GM10248 (cell line): Measurements from ENCODE around the gene MME.

Experiments
- CTCF ChIA-PET: fragments of 300-600 bp; sonication (Branson Sonifier 250); formaldehyde crosslinking; extraction: SDS; loops from one replicate; lab custom pipeline; 2021; ENCODE audit warnings: antibody characterized with exemption; lab: Yijun Ruan, JAX
- POLR2A ChIA-PET: fragments of 350-650 bp; sonication (Branson Sonifier 250); formaldehyde crosslinking; extraction: SDS; loops from one replicate; lab custom pipeline; 2020; ENCODE audit warnings: antibody characterized with exemption; lab: Yijun Ruan, JAX
- DNase-seq: peaks from one replicate; pipeline ENCODE4 v3.0.0; 2012; ENCODE audit errors: extremely low spot score
- TF ChIP-seq, protein P1 (sequence below): IDR thresholded peaks from 2 replicates; pipeline ENCODE4 v1.5.1; 2012; ENCODE audit warnings: mild to moderate bottlenecking, low read depth; ENCODE audit errors: extremely low read depth, missing control alignments, control extremely low read depth

MME gene

DNA sequence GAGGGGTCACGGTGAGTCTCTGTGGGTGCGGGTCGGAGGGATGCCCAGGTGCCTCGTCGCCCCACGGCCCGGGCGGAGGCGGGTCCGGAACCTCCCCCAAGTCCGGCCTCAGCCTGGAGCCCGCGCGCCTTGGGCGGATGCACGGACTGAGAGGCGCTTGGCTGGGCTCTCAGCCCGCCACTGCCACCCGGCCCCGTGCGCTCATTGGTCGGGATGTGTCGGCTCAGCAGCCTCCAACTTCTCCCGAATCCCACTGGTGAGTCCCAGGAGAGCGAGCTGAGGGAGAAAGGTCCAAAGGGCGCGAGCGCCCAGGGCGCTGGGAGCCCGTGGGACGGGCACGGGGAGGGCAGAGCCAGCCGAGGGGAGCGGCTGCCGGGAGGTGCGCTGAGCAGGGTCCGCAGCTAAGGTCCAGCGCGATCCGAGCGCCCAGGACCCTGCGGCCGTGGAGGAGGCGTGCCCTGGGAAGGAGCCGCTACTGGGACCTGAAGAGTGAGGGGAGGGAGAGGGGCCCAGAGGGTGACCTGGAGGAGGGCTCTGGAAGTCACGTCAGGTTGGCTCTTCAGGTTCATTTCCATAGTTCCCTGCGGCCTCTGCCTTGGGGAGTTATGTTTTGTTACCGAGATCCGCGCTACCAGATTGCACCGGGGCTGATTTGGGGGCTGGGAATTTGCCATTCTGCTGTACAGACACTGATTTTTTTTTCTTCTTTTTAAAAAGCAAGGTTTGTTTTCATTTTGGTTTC, at the start of gene MME:
MME (plus strand) TSS at position 574 of the 742 bp plus-strand sequence. CDS start 3,849 bp downstream, outside the sequence.
- DNase-seq = peak; percentile 11
- ChIA-PET CTCF (no interaction called here), POLR2A (no interaction called here)
- TF ChIP-seq, protein P1, sequence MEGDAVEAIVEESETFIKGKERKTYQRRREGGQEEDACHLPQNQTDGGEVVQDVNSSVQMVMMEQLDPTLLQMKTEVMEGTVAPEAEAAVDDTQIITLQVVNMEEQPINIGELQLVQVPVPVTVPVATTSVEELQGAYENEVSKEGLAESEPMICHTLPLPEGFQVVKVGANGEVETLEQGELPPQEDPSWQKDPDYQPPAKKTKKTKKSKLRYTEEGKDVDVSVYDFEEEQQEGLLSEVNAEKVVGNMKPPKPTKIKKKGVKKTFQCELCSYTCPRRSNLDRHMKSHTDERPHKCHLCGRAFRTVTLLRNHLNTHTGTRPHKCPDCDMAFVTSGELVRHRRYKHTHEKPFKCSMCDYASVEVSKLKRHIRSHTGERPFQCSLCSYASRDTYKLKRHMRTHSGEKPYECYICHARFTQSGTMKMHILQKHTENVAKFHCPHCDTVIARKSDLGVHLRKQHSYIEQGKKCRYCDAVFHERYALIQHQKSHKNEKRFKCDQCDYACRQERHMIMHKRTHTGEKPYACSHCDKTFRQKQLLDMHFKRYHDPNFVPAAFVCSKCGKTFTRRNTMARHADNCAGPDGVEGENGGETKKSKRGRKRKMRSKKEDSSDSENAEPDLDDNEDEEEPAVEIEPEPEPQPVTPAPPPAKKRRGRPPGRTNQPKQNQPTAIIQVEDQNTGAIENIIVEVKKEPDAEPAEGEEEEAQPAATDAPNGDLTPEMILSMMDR = no peak

DNA sequence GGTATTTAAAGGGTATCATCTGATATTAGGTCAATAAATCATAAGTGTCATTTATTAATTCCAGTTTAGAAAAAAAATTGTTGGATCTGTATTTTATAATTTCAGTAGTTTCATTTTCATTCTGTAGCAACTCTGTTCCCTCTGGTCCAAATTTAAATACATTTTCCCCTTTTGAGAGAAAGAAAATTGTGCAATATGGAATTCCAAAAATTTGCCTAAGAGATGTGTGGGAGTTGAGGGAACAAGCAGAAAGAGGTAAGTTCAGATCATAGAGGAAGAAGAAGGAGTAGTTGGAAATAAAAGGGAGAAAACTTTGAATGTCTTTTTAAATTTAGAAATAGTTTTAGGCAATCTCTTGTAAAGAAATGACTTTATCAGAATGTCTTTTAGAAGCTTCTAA, 48.9 kb upstream of the MME start:
- POLR2A ChIA-PET = no interaction called here
- DNase-seq = no peak
- TF ChIP-seq, protein P1 = no peak
- CTCF ChIA-PET = interaction anchor here (1.0 to 1.1 kb wide), 2 partner anchors 9 to 15 kb away, joined by 3 read pairs; no protein-coding TSS in a partner anchor

DNA sequence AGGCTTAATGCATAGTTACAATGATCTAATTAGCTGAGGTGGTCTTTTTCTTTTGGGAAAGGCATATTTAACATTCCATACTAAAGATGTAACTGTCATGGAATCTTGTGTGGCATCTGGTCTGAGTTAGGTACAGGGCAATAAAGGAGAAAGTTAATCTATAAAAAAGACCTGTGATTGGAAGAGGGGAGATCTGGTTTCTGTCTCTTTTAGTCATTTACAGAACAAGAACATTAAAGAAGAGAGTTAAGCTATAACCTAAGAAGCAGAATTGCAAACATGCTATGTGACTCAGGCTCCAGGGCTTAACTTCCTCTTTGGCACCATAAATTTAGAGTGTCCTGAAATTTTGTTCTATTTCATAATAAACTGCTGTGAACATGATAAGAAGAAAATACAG, 47.2 kb upstream of the MME start:
- TF ChIP-seq, protein P1 = no peak
- DNase-seq = no peak
- POLR2A ChIA-PET = no interaction called here
- CTCF ChIA-PET = interaction anchor here (1.8 kb wide), 1 partner anchor 11 kb away, joined by 4 read pairs; no protein-coding TSS in a partner anchor

DNA sequence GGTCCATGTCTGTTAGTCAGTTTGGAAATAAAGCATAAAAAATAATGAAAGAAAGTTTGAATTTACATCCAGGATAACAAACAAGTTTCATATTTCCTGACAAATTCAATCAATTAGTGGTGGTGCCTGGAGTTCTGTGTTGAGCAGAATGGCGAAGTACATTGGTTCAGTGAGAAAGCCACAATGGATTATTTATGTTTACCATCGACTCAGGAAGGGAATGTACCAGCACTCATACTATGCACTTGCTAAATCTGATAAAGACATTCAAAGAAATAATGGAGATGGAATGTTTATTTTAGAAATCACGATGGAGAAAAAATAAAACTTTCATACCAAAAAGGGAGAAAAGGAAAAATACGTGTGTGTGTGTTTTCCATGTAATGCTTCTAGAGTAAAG, 45.3 kb upstream of the MME start:
- CTCF ChIA-PET = no interaction called here
- TF ChIP-seq, protein P1 = no peak
- no peak for DNase-seq
- POLR2A ChIA-PET = no interaction called here

DNA sequence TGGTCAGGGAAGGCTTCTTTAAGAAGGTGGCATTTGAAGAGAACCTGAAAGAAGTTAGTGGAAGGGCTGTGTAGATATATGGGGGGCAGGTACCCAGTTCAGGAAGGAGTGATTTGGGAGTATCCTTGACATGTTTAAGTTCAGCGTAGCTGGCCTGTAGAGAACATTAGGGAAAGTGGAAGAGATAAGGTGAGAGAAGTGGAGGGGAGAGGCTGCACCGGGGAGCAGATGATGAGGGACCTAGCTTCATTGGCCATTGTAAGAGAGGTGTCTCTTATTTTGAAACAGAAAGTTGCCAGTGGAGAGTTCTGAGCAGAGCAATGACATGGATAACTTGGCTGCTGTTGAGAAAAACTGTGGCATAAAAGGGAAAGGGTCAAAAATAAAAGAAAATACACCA, 44.6 kb upstream of the MME start:
- ChIA-PET CTCF (no interaction called here), POLR2A (no interaction called here)
- TF ChIP-seq, protein P1 = no peak
- DNase-seq = no peak

DNA sequence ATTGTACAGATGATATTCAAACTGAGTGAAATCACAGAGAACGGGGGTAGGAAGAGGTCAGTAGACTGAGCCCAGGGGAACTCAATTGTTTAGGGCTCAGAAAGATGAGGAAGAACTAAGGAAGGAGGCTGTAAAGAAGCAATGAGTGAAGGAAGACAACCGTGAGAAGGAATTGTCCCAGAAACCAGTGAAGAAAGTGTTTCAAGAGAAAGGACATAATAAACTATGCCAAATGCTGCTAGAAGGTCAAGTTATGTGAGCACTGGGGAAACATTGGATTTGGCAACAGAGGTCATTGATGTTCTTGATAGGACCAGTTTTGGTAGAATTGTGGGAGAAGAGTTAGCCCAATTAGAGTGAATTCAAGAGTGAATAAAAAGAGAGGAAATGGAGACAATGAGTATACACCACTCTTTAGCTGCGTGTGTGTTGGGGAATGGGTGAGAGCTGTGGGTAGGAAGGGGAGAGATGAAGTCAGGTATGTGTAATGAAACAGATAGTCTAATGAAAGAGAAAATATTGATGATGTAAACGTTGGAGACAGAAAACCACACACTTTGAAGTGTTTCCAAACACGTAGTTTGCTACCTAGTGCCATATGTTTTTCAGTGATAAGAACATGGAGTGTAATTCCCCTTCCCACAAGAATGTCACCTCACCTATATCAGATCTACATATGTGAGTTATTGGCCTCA, 42.5 kb upstream of the MME start:
- CTCF ChIA-PET = no interaction called here
- POLR2A ChIA-PET = no interaction called here
- TF ChIP-seq, protein P1 = no peak
- DNase-seq = no peak
